ENCODE results near the gene AKAP1.

GRCh38 chr17:57143919-57144318 is 58.9 kb downstream of the AKAP1 start:
- TF ChIP-seq SUZ12 (IDR thresholded peaks at IDR 0.05) (no peak), TARDBP (IDR thresholded peaks at IDR 0.05) (no peak), BHLHE40 (IDR thresholded peaks at IDR 0.05; ENCODE audit: borderline replicate concordance) (no peak)

Data from HEK293T (cell line).